Measurements from ENCODE around the gene DHRSX.
A peak's percentile ranks its signal among the peaks of the same experiment; 100 is the strongest.

Gene DHRSX

GRCh38 chrX:2517055-2517454, 16.3 kb upstream of the DHRSX start:
- DNase-seq (ENCODE audit: low read depth, low spot score) = no peak
- H3K9ac ChIP-seq (ENCODE audit: insufficient read length, low read depth) = no peak overlapping the region
- TF ChIP-seq YY1 (IDR thresholded peaks at IDR 0.05; ENCODE audit: insufficient read depth, insufficient read length) (no peak), ZNF274 (IDR thresholded peaks at IDR 0.05; ENCODE audit: low read depth, low read length) (no peak), SUZ12 (IDR thresholded peaks at IDR 0.05; ENCODE audit: extremely low read depth, insufficient read depth, insufficient read length) (no peak)

DNA sequence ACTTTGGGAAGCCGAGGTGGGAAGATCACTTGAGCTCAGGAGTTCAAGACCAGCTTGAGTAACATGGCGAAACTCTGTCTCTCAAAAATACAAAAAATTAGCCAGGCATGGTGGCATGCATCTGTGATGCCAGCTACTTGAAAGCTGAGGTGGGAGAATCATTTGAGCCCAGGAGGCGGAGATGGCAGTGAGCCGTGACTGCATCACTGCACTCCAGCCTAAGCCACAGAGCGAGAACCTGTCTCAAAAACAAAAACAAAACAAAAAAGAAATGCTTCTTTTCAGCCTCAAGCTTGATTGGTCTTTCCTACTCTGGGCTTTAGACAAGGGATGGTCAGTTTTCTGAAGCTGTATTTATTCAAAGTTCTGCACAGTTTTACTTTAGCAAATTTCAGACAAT, 15.8 kb upstream of the DHRSX start:
- no peaks in the 10 kb centered on the region for H3K27me3 ChIP-seq (ENCODE audit: insufficient read depth, insufficient read length)
- DNase-seq (ENCODE audit: low read depth, low spot score) = no peak
- H3K36me3 ChIP-seq (ENCODE audit: insufficient read depth, insufficient read length, low read length) = no peaks in the 10 kb centered on the region
- no peaks in the 10 kb centered on the region for H3K9me3 ChIP-seq (ENCODE audit: insufficient read depth, low read length)
- no peak overlapping the region for H3K4me3 ChIP-seq (ENCODE audit: insufficient read length, low read depth)
- TF ChIP-seq YY1 (IDR thresholded peaks at IDR 0.05; ENCODE audit: insufficient read depth, insufficient read length) (no peak), SUZ12 (IDR thresholded peaks at IDR 0.05; ENCODE audit: extremely low read depth, insufficient read depth, insufficient read length) (no peak), ZNF274 (IDR thresholded peaks at IDR 0.05; ENCODE audit: low read depth, low read length) (no peak)
- H3K9ac ChIP-seq (ENCODE audit: insufficient read length, low read depth) = no peak overlapping the region
- no peaks in the 10 kb centered on the region for H3K4me1 ChIP-seq (ENCODE audit: insufficient read depth, insufficient read length)

More at GRCh38 chrX:2517055-2517454, 16.3 kb upstream of the DHRSX start:
- Histone ChIP-seq H3K36me3 (ENCODE audit: insufficient read depth, insufficient read length, low read length) (no peaks in the 10 kb centered on the region), H3K27me3 (ENCODE audit: insufficient read depth, insufficient read length) (no peaks in the 10 kb centered on the region), H3K4me3 (ENCODE audit: insufficient read length, low read depth) (no peak overlapping the region), H3K4me1 (ENCODE audit: insufficient read depth, insufficient read length) (no peaks in the 10 kb centered on the region), H3K9me3 (ENCODE audit: insufficient read depth, low read length) (no peaks in the 10 kb centered on the region)

GRCh38 chrX:2514131-2514530, 13.4 kb upstream of the DHRSX start:
- no peak overlapping the region for H3K4me3 ChIP-seq (ENCODE audit: insufficient read length, low read depth)
- no peaks in the 10 kb centered on the region for H3K4me1 ChIP-seq (ENCODE audit: insufficient read depth, insufficient read length)
- no peaks in the 10 kb centered on the region for H3K27me3 ChIP-seq (ENCODE audit: insufficient read depth, insufficient read length)
- H3K36me3 ChIP-seq (ENCODE audit: insufficient read depth, insufficient read length, low read length) = no peaks in the 10 kb centered on the region
- no peak overlapping the region for H3K9ac ChIP-seq (ENCODE audit: insufficient read length, low read depth)
- TF ChIP-seq YY1 (IDR thresholded peaks at IDR 0.05; ENCODE audit: insufficient read depth, insufficient read length) = no peak
- TF ChIP-seq ZNF274 (IDR thresholded peaks at IDR 0.05; ENCODE audit: low read depth, low read length) = no peak
- TF ChIP-seq SUZ12 (IDR thresholded peaks at IDR 0.05; ENCODE audit: extremely low read depth, insufficient read depth, insufficient read length) = no peak
- no peak for DNase-seq (ENCODE audit: low read depth, low spot score)
- H3K9me3 ChIP-seq (ENCODE audit: insufficient read depth, low read length) = no peaks in the 10 kb centered on the region

GRCh38 chrX:2513121-2513664, 12.4 kb upstream of the DHRSX start:
- Histone ChIP-seq H3K4me3 (ENCODE audit: insufficient read length, low read depth) (no peak overlapping the region), H3K9ac (ENCODE audit: insufficient read length, low read depth) (peak overlapping the region; percentile 29), H3K9me3 (ENCODE audit: insufficient read depth, low read length) (no peaks in the 10 kb centered on the region), H3K27me3 (ENCODE audit: insufficient read depth, insufficient read length) (no peaks in the 10 kb centered on the region), H3K36me3 (ENCODE audit: insufficient read depth, insufficient read length, low read length) (no peaks in the 10 kb centered on the region), H3K4me1 (ENCODE audit: insufficient read depth, insufficient read length) (no peaks in the 10 kb centered on the region)
- no peak for DNase-seq (ENCODE audit: low read depth, low spot score)
- TF ChIP-seq SUZ12 (IDR thresholded peaks at IDR 0.05; ENCODE audit: extremely low read depth, insufficient read depth, insufficient read length) = no peak

GRCh38 chrX:2512501-2512900, 11.7 kb upstream of the DHRSX start:
- H3K36me3 ChIP-seq (ENCODE audit: insufficient read depth, insufficient read length, low read length) = no peaks in the 10 kb centered on the region
- DNase-seq (ENCODE audit: low read depth, low spot score) = no peak
- no peaks in the 10 kb centered on the region for H3K4me1 ChIP-seq (ENCODE audit: insufficient read depth, insufficient read length)
- H3K9me3 ChIP-seq (ENCODE audit: insufficient read depth, low read length) = no peaks in the 10 kb centered on the region
- H3K9ac ChIP-seq (ENCODE audit: insufficient read length, low read depth) = no peak overlapping the region
- no peak overlapping the region for H3K4me3 ChIP-seq (ENCODE audit: insufficient read length, low read depth)
- H3K27me3 ChIP-seq (ENCODE audit: insufficient read depth, insufficient read length) = no peaks in the 10 kb centered on the region
- TF ChIP-seq SUZ12 (IDR thresholded peaks at IDR 0.05; ENCODE audit: extremely low read depth, insufficient read depth, insufficient read length) (no peak), ZNF274 (IDR thresholded peaks at IDR 0.05; ENCODE audit: low read depth, low read length) (no peak), YY1 (IDR thresholded peaks at IDR 0.05; ENCODE audit: insufficient read depth, insufficient read length) (no peak)

- no peaks in the 10 kb centered on the region for H3K4me1 ChIP-seq (ENCODE audit: insufficient read depth, insufficient read length)
- no peaks in the 10 kb centered on the region for H3K9me3 ChIP-seq (ENCODE audit: insufficient read depth, low read length)
- no peak for DNase-seq (ENCODE audit: low read depth, low spot score)
- no peak overlapping the region for H3K4me3 ChIP-seq (ENCODE audit: insufficient read length, low read depth)
- H3K9ac ChIP-seq (ENCODE audit: insufficient read length, low read depth) = no peak overlapping the region
- TF ChIP-seq SUZ12 (IDR thresholded peaks at IDR 0.05; ENCODE audit: extremely low read depth, insufficient read depth, insufficient read length) = no peak
- no peak for TF ChIP-seq YY1 (IDR thresholded peaks at IDR 0.05; ENCODE audit: insufficient read depth, insufficient read length)
- no peak for TF ChIP-seq ZNF274 (IDR thresholded peaks at IDR 0.05; ENCODE audit: low read depth, low read length)
- H3K36me3 ChIP-seq (ENCODE audit: insufficient read depth, insufficient read length, low read length) = no peaks in the 10 kb centered on the region
- no peaks in the 10 kb centered on the region for H3K27me3 ChIP-seq (ENCODE audit: insufficient read depth, insufficient read length)
These were observed 10.6 kb upstream of the DHRSX start for GRCh38 chrX:2511326-2511725.

GRCh38 chrX:2508648-2509335, 8.0 kb upstream of the DHRSX start:
- Histone ChIP-seq H3K9ac (ENCODE audit: insufficient read length, low read depth) (no peak overlapping the region), H3K36me3 (ENCODE audit: insufficient read depth, insufficient read length, low read length) (no peaks in the 10 kb centered on the region), H3K4me3 (ENCODE audit: insufficient read length, low read depth) (no peak overlapping the region), H3K9me3 (ENCODE audit: insufficient read depth, low read length) (no peaks in the 10 kb centered on the region), H3K4me1 (ENCODE audit: insufficient read depth, insufficient read length) (no peaks in the 10 kb centered on the region), H3K27me3 (ENCODE audit: insufficient read depth, insufficient read length) (no peaks in the 10 kb centered on the region)
- no peak for TF ChIP-seq ZNF274 (IDR thresholded peaks at IDR 0.05; ENCODE audit: low read depth, low read length)
- no peak for TF ChIP-seq YY1 (IDR thresholded peaks at IDR 0.05; ENCODE audit: insufficient read depth, insufficient read length)
- TF ChIP-seq SUZ12 (IDR thresholded peaks at IDR 0.05; ENCODE audit: extremely low read depth, insufficient read depth, insufficient read length) = no peak
- DNase-seq (ENCODE audit: low read depth, low spot score) = no peak
